Type B pancreatic cell (in vitro differentiated cells): ENCODE data around the gene ZNF750. TPM values are rescaled to one million over a fixed set of nuclear protein-coding genes. Genes with fewer than 3 reads are reported as not detected.

Source experiments
- DNase-seq: peaks from one replicate; pipeline ENCODE4 v3.0.0; 2021; ENCODE audit warnings: mixed read lengths; ENCODE audit not compliant: unreplicated experiment; ENCODE audit errors: extremely low spot score
- H3K27ac Mint-ChIP-seq: 2 replicates; pipeline ENCODE4 v1.8.0; 2021; ENCODE audit warnings: mild to moderate bottlenecking, mixed read lengths
- H3K27me3 Mint-ChIP-seq: 2 replicates; pipeline ENCODE4 v1.8.0; 2021; ENCODE audit warnings: mixed read lengths
- H3K36me3 Mint-ChIP-seq: 2 replicates; pipeline ENCODE4 v1.8.0; 2021; ENCODE audit warnings: mixed read lengths
- H3K4me1 Mint-ChIP-seq: one replicate; pipeline ENCODE4 v1.8.0; 2021; ENCODE audit warnings: mixed read lengths; ENCODE audit not compliant: unreplicated experiment
- H3K4me3 Mint-ChIP-seq: 2 replicates; pipeline ENCODE4 v1.8.0; 2021; ENCODE audit warnings: mild to moderate bottlenecking, mixed read lengths
- H3K9me3 Mint-ChIP-seq: 2 replicates; pipeline ENCODE4 v1.8.0; 2021; ENCODE audit warnings: mixed read lengths
- total RNA-seq: library from RNA; stranded (reverse); gene quantifications from 2 replicates; pipeline ENCODE4 v1.2.1, GENCODE V29; 2021; ENCODE audit warnings: low replicate concordance
- TF ChIP-seq, protein P1 (sequence below): fragments of 200-600 bp; sonication (generic); conservative IDR thresholded peaks from 2 replicates; pipeline ENCODE4 v1.5.0; 2021; ENCODE audit warnings: antibody characterized with exemption, mild to moderate bottlenecking

The ZNF750 gene
- total RNA-seq, 1 donor from 2014 or later: 10.3 TPM

DNA sequence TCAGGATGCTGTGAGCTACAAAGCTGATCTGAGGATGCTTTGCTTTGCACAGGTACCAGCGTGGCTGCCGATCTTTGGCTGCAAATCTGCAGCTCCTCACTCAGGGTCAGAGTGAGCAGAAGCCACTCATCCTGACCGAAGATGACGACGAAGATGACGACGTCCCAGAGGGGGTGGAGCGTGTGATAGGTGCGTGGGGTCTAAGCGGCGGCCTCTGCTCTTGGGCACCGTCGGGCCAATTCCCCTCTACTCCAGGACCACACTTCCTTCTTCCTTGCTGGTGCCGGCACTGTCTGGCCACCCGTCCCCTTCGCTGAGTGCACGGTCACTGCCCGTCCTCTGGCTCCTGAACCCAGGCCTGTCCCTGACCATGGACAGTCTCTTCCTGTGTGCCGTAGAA lies 34.0 kb downstream of the ZNF750 start:
- DNase-seq: no peak
- Mint-ChIP-seq H3K9me3 (peaks cover 5% of the 10 kb centered on the region), H3K36me3 (peaks cover 21% of the 10 kb centered on the region), H3K27ac (no peak overlapping the region), H3K4me3 (no peak overlapping the region), H3K4me1 (peaks cover 5% of the 10 kb centered on the region), H3K27me3 (no peaks in the 10 kb centered on the region)
- TF ChIP-seq, protein P1, sequence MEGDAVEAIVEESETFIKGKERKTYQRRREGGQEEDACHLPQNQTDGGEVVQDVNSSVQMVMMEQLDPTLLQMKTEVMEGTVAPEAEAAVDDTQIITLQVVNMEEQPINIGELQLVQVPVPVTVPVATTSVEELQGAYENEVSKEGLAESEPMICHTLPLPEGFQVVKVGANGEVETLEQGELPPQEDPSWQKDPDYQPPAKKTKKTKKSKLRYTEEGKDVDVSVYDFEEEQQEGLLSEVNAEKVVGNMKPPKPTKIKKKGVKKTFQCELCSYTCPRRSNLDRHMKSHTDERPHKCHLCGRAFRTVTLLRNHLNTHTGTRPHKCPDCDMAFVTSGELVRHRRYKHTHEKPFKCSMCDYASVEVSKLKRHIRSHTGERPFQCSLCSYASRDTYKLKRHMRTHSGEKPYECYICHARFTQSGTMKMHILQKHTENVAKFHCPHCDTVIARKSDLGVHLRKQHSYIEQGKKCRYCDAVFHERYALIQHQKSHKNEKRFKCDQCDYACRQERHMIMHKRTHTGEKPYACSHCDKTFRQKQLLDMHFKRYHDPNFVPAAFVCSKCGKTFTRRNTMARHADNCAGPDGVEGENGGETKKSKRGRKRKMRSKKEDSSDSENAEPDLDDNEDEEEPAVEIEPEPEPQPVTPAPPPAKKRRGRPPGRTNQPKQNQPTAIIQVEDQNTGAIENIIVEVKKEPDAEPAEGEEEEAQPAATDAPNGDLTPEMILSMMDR: no peak

DNA sequence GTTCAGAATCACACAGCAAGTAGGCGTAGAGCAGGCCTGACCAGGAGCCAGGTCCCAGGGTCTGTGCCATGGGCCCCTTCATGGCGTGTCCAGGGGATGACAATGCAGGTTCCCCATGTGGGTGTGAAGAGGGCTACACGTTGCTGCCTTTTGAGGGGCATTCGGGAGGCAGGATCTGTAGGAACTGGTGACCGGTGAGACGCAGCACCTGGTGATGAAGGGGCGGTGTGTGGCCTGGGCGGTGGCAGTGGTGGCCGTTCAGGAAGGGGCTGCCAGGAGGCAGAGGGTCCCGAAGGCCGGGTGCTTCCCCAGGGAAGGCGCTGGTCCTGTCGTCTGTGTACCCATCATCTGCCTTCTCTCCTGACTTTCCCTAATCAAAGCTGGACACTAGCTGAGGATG lies 34.6 kb downstream of the ZNF750 start:
- TF ChIP-seq, protein P1: no peak
- DNase-seq: no peak
- no peaks in the 10 kb centered on the region for H3K27me3 Mint-ChIP-seq
- H3K27ac Mint-ChIP-seq: no peak overlapping the region
- H3K9me3 Mint-ChIP-seq: peaks cover 5% of the 10 kb centered on the region
- H3K4me1 Mint-ChIP-seq: peaks cover 5% of the 10 kb centered on the region
- no peak overlapping the region for H3K4me3 Mint-ChIP-seq
- peaks cover 21% of the 10 kb centered on the region for H3K36me3 Mint-ChIP-seq

DNA sequence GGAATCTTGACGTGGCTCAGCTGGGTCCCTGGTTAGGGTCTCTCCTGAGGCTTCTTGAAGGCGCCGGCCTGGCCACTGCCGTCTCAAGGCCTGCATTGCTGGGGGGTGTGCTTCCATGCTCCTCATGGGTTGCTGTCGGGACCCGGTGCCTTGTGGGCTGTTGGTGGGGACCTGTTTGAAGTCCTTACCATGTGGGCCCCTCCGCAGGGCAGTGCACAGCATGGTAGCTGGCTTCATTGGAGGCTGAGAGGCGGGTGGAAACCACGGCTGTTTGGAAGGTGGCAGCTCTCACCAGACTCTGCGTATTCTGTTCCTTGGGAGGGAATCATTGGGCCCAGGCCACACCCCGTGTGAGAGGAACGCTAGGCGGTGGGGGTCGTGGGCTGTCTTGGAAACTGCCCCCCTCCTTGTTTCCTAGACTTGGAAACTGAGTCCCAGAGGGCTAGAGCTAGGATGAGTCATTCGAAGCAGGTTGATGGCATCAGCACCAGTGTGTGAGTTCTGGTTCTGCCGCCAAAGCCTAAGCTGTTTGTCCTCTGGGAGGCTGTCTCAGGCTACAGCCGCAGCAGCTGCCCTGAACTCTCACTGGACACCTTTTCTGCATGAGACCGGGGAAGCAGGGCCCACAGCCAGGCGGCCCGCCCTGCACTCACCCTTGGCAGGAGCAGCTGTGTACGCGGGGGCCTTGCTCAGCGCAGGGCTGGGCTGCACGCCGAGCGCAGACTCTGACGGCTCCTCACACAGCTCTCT lies 35.2 kb downstream of the ZNF750 start:
- Mint-ChIP-seq H3K27me3 (no peaks in the 10 kb centered on the region), H3K27ac (no peak overlapping the region), H3K9me3 (peaks cover 5% of the 10 kb centered on the region), H3K4me1 (peaks cover 5% of the 10 kb centered on the region), H3K36me3 (peaks cover 22% of the 10 kb centered on the region), H3K4me3 (no peak overlapping the region)
- DNase-seq: no peak
- TF ChIP-seq, protein P1: no peak

DNA sequence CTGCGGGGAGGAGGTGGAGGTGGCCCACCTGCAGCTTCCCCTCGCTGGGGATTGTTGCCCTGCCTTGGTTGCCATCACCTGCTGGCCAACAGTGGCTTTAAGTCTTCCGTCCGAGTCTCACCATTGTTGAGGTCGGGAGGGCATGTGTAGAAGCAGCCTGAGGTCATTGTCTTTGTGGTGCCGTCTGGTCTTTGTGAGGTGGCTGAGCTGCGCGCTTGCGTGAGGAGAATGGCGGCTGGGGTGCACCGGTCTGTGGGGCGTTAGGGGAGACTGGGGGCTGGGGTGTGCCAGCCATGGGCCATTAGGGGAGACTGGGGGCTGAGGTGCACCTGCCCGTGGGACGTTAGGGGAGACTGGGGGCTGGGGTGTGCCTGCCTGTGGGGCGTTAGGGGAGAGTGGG lies 36.2 kb downstream of the ZNF750 start:
- peaks cover 5% of the 10 kb centered on the region for H3K9me3 Mint-ChIP-seq
- H3K36me3 Mint-ChIP-seq: peaks cover 21% of the 10 kb centered on the region
- no peaks in the 10 kb centered on the region for H3K27me3 Mint-ChIP-seq
- no peak overlapping the region for H3K27ac Mint-ChIP-seq
- peaks cover 5% of the 10 kb centered on the region for H3K4me1 Mint-ChIP-seq
- no peak overlapping the region for H3K4me3 Mint-ChIP-seq
- TF ChIP-seq, protein P1: no peak
- DNase-seq: no peak

DNA sequence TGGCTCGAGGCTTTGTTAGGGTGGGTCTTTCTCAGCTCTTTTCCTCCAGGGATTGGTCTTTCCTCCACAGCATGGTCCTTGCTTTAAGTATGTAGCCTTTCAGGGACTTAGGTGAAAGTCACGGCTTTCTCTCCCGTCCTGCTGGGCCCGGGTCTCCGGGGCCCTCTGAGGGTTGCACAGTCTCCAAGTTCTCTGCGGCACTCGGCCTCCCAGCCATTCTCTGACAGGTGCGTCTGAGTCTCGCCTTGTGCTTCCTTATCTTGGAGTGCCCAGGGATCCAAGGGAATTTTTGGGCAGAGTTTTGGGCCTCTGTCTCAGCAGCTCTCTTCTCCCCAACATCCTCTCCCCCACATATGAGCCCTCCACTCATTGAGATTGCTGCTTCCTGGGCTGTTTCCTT lies 36.6 kb downstream of the ZNF750 start:
- H3K4me1 Mint-ChIP-seq: peaks cover 5% of the 10 kb centered on the region
- H3K9me3 Mint-ChIP-seq: peaks cover 5% of the 10 kb centered on the region
- TF ChIP-seq, protein P1: no peak
- H3K4me3 Mint-ChIP-seq: no peak overlapping the region
- no peak overlapping the region for H3K27ac Mint-ChIP-seq
- no peak for DNase-seq
- H3K36me3 Mint-ChIP-seq: peaks cover 21% of the 10 kb centered on the region
- H3K27me3 Mint-ChIP-seq: no peaks in the 10 kb centered on the region
